Ammon's horn (tissue), 1 donor: ENCODE measurements around the gene CHCHD3.

Source experiments
- DNase-seq: peaks from one replicate; pipeline ENCODE4 v3.0.0-alpha.2; 2016; ENCODE audit warnings: low spot score

The CHCHD3 gene

DNA sequence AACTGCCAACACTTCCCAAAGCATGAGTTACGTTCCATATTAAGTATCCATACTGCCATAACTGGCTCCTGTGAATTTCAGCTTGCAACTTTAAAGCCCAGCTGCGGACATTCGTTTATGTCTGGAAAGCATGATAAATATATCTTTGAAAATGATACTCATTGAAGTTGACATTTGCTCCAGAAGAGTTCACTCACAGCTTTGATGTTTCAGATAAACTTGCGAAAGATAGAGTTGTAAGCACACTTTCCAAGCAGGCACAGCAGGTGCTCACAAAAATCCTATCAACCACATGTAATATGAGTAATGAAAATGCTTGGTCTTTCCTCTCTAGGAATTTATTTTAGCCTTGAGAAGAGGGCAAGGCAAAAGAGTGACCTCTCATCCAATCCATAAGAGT, 4.5 kb downstream of the CHCHD3 start:
- DNase-seq, result no peak

DNA sequence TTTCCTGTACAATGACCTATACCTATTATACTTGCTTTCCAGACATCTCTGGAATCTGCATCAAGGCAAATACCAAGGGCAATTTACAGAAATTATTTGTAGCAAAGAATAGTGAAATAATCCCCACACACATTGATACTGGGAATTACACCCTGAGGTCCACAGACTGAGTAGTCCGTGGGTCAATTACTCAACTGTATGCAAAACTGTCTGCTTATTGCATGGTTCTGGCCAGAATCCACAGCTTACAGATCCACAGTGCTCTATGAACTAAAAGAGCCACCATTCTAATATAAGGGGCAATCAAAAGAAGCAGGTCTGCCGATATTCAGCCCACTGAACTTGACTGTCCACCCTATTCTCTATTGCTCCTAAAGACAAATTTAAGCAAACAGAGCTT, 5.7 kb downstream of the CHCHD3 start:
- DNase-seq, result no peak

GRCh38 chr7:133071506-133071905, 10.4 kb downstream of the CHCHD3 start:
- DNase-seq, result no peak

- DNase-seq, result peak; percentile 27
Measured at GRCh38 chr7:133070562-133070961, 11.3 kb downstream of the CHCHD3 start.

DNA sequence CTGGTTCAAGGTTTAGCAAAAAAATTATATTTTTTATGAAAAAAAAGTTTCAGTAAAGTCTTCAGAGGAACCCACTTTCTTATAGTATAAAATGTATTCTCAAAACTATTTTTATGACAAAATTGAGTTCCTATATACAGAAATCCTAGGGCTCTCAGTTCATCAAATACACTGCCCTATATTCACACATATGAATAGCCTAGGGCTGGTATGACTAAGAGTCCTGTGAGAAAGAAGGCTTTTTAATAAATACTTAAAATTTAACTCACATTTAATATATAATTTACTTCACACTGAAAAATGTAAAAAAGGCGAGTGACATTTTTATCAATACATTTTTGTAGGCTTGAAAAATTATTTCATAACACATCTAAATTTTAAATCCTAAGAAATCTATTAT, 16.6 kb downstream of the CHCHD3 start:
- DNase-seq, result no peak

- no peak for DNase-seq
Measured at GRCh38 chr7:133064082-133064820, 17.6 kb downstream of the CHCHD3 start.

DNA sequence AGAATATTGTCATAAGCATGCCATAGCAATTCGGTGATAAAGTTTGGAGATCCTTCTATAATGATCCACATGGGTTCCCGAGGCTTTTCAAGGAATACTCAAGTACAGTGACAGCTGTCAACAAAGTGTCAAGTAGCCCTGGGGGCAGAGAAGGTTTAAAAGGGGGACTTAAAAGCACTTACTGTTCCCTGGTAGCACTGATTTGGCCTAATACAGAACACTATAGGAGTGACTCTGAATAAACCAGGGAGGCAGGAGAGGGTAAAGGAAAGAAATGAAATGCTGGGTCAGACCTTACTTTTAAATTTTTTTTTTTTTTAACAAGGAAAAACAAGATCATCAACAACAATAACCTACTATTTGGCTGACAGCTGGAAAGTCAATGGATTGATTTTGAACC, 20.1 kb downstream of the CHCHD3 start:
- no peak for DNase-seq

DNA sequence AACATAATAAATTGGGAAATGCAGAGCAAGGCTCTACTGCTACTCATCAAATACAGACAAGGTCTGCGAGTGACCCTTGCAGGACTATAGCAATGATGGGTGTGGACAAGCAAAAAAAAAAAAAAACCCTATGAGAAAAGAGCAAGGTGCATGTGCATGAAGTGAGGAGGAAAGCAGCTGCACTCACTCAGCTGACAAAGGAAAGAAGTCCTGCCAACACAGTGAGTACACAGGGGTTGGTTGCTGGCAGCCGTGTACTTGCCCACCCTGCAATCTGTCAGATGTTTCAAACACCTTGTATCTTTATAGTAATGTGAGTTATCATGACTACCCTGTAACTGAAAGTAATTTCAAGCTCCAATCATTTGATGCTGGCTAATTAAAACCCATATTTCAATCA, 20.5 kb downstream of the CHCHD3 start:
- no peak for DNase-seq

- DNase-seq, result no peak
Measured at GRCh38 chr7:133060004-133060403, 21.9 kb downstream of the CHCHD3 start.

DNA sequence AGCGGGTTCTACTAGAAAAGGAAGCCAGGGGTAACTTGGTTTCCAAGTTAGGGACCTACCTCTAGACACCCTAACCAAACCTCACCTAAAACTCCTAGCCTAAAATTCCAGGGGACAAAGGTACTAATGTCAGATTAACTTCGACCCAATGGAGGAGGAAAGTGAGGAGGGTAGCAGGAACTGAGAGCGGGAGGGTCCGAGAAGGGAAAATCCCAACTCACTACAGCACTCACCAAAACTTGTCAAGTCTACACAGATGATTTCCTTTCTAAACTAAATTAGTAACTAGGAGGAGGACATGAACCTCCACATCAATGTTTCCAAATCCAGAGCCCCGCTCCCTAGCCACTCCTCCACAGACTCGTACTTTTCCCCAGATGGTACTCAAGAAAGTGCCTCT, 22.6 kb downstream of the CHCHD3 start:
- DNase-seq, result no peak

- DNase-seq, result no peak
Measured at GRCh38 chr7:133056370-133057238, 25.3 kb downstream of the CHCHD3 start.

DNA sequence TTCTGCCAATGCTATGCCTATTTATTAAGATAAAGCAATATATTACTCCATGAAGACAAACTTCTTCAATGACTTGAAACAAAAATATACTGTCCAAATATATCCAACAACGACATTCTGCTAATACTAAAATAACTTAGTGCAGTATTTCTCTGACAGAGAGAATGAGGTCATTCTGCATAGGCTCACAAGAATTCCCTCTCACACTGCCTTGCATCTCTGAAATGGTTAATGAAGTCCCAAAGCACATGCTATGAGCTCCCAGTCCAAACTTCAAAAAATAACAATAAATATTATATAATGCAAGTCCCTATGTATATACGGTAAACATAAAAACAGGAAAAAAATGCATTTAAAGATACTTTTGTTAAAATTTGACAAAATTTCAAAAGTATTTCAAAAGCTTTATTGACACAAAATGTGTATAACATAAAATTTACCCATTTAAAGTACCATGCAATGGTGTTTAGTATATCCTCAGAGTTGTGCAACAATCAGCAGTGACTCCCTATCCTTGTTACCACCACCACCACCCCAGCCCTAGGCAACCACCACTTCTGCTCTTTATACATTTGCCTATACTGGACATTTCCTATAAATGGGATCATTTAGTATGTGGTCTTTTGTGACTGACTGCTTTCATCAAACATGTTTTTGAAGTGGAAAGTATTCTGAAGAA, 27.6 kb downstream of the CHCHD3 start:
- no peak for DNase-seq

GRCh38 chr7:133053321-133053891, 28.5 kb downstream of the CHCHD3 start:
- no peak for DNase-seq

DNA sequence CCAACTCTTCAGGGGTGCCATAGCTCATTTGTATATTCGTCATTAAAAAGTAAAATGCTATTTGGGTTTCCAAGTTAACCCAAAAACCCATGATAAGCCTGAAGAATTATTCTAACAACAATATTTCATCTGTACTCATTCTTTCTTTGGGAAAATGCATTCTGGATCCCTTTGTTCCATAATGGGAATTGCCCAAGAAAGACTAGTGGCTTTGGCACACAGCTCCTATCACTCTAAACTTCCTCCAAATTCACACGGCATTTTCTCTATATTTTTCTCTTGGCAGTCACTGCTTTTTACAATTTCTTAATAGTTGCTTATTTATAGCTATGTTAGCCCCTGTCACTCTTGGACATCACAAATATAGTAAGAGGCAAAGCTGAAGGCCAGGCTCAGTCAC, 29.1 kb downstream of the CHCHD3 start:
- DNase-seq, result no peak

DNA sequence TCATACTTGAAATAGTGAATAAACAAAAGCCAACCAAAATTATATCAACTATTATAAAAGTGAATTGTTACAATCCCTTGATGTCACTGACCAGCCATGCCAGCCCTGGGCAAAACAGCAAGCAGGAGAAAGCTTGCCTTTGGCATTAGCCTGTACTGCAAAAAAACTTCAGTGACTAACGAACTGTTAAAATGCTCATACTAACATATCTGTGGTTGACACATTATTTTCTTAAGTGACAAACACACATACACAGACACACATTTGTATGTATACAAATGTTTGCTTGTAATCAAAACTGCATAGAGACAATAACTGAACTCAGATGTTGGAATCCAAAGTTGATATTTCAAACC, 29.5 kb downstream of the CHCHD3 start:
- no peak for DNase-seq

DNA sequence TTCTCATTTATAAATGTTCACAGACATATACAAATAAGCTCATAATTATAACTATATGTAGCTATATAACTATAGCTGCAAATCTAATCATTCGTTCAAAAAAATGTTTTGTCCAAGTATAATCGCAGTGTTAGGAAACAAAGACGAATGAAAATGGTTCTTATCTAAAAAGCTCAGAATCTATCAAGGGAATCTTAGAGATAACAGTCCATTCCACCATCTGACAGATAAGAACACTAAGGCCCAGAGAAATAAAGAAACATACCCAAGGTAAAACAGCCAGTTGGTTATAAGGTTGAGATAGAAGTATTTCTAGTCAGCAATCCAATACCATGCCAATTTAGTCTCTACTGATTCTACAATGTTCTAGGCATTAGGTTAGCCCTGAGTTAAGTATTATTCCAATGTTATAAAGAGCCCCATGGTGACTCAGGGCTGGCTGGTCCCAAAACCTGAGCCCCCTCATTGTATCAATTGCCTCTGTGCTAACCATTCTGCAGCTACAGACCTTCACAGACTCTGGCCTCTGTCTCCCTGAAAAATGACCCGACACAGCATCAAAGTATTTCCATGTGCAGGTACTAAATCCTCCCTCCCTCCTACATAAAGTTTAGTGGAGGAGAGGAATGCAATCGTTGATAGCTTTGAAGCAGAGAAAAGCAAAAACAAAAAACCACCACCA, 30.0 kb downstream of the CHCHD3 start:
- DNase-seq, result no peak

- DNase-seq, result peak; percentile 39
Measured at GRCh38 chr7:133051066-133051465, 30.8 kb downstream of the CHCHD3 start.

GRCh38 chr7:133050200-133050995, 31.5 kb downstream of the CHCHD3 start:
- DNase-seq, result no peak

DNA sequence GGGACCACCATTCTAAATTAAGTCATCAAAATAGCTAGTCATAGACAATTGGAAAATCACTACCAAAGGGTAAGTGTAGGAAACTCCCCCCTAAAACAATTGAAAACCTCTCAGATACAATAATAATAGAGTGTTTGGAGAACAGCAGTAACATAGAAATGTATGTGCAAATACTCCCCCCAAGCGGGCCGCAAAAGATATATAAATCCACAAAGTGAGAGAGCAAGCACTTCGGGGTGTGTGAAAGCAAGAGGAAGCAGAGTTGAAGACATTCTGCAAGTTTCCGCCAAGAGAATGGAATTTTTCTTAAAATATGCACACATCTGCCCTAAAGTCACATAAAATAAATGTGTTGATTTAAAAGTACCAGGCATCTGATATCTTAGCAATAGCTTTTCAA, 33.3 kb downstream of the CHCHD3 start:
- no peak for DNase-seq

- no peak for DNase-seq
Measured at GRCh38 chr7:133047321-133047720, 34.6 kb downstream of the CHCHD3 start.
